IMR-90 (cell line): ENCODE results near the gene CEP128. TPM values are rescaled to one million over a fixed set of nuclear protein-coding genes. Genes with fewer than 3 reads are reported as not detected.

ENCODE experiments used
- ATAC-seq: fragments of 200-7000 bp; cut with Tn5 transposase; 2 replicates; pipeline ENCODE4 v1.9.1; 2020; ENCODE audit warnings: low read depth, mild to moderate bottlenecking, moderate library complexity
- BruUV-seq: library from RNA; stranded (reverse); fragments of 400-500 nt; replicated peaks from 2 replicates; lab custom pipeline; 2021; lab: Mats Ljungman, UMichigan
- CTCF ChIA-PET: fragments of 300-600 bp; formaldehyde crosslinking; extraction: SDS; loops from one replicate; lab custom pipeline; 2021; ENCODE audit warnings: antibody characterized with exemption; lab: Yijun Ruan, JAX
- POLR2A ChIA-PET: fragments of 300-600 bp; sonication (Branson Sonifier 250); formaldehyde crosslinking; loops from one replicate; lab custom pipeline; 2022; ENCODE audit warnings: antibody characterized with exemption; ENCODE audit not compliant: unreplicated experiment; lab: Charles Lee
- DNase-seq: peaks from one replicate; pipeline ENCODE4 v3.0.0; 2013
- H2AFZ ChIP-seq: replicated peaks from 2 replicates; pipeline ENCODE3; 2013; ENCODE audit warnings: low read length, mild to moderate bottlenecking; ENCODE audit not compliant: poor library complexity
- H2AK5ac ChIP-seq: 2 replicates; pipeline ENCODE4 v1.6.1; 2013; ENCODE audit warnings: low read depth, low read length, inconsistent platforms
- H2AK9ac ChIP-seq: replicated peaks from 2 replicates; pipeline ENCODE3; 2013; ENCODE audit warnings: mild to moderate bottlenecking, low read depth, low read length, moderate library complexity; ENCODE audit not compliant: poor library complexity
- H2BK120ac ChIP-seq: 2 replicates; pipeline ENCODE4 v1.6.1; 2013; ENCODE audit warnings: low read depth, low read length, inconsistent platforms
- H2BK15ac ChIP-seq: 3 replicates; pipeline ENCODE4 v1.6.1; 2013; ENCODE audit warnings: low read depth, low read length, inconsistent platforms
- H2BK20ac ChIP-seq: 2 replicates; pipeline ENCODE4 v1.6.1; 2013; ENCODE audit warnings: low read depth, mild to moderate bottlenecking, inconsistent platforms, low read length, moderate library complexity
- H2BK5ac ChIP-seq: 2 replicates; pipeline ENCODE4 v1.6.1; 2013; ENCODE audit warnings: mild to moderate bottlenecking, low read depth, low read length, inconsistent platforms; ENCODE audit not compliant: poor library complexity, severe bottlenecking
- H3K14ac ChIP-seq: replicated peaks from 2 replicates; pipeline ENCODE4 v1.6.1; 2013; ENCODE audit warnings: low read depth, low read length, inconsistent platforms
- H3K18ac ChIP-seq: 2 replicates; pipeline ENCODE4 v1.6.1; 2013; ENCODE audit warnings: low read depth, low read length, control low read depth
- H3K23ac ChIP-seq: 2 replicates; pipeline ENCODE4 v1.6.1; 2013; ENCODE audit warnings: low read depth, low read length, inconsistent platforms
- H3K27ac ChIP-seq: 2 replicates; pipeline ENCODE4 v1.5.1; 2013; ENCODE audit warnings: mild to moderate bottlenecking, control low read depth, low read length; ENCODE audit not compliant: insufficient read depth
- H3K27me3 ChIP-seq: 2 replicates; pipeline ENCODE4 v1.6.1; 2013; ENCODE audit warnings: low read length; ENCODE audit not compliant: control insufficient read depth, insufficient read depth
- H3K36me3 ChIP-seq: 2 replicates; pipeline ENCODE4 v1.6.1; 2013; ENCODE audit warnings: low read length, mixed read lengths; ENCODE audit not compliant: control insufficient read depth, insufficient read depth
- H3K4ac ChIP-seq: 2 replicates; pipeline ENCODE4 v1.6.1; 2013; ENCODE audit warnings: low read depth, low read length, inconsistent platforms
- H3K4me1 ChIP-seq: 2 replicates; pipeline ENCODE4 v1.6.1; 2013; ENCODE audit warnings: low read length, mixed read lengths; ENCODE audit not compliant: control insufficient read depth, insufficient read depth
- H3K4me2 ChIP-seq: 2 replicates; pipeline ENCODE4 v1.6.1; 2013; ENCODE audit warnings: low read depth, mild to moderate bottlenecking, control low read depth, low read length, moderate library complexity
- H3K4me3 ChIP-seq: 2 replicates; pipeline ENCODE4 v1.5.1; 2013; ENCODE audit warnings: low read depth, mild to moderate bottlenecking, control low read depth, low read length, moderate library complexity; ENCODE audit not compliant: insufficient read depth
- H3K56ac ChIP-seq: 2 replicates; pipeline ENCODE4 v1.6.1; 2013; ENCODE audit warnings: low read length, inconsistent platforms; ENCODE audit not compliant: insufficient read depth; ENCODE audit errors: extremely low read depth
- H3K79me1 ChIP-seq, 2 experiments: 2 replicates each; pipeline ENCODE4 v1.6.1; 2013; ENCODE audit warnings: low read length in 2 of 2, inconsistent platforms in 1 of 2, low read depth in 1 of 2
- H3K9ac ChIP-seq: 2 replicates; pipeline ENCODE4 v1.6.1; 2013; ENCODE audit warnings: low read depth, low read length, control low read depth
- H3K9me1 ChIP-seq: 2 replicates; pipeline ENCODE4 v1.6.1; 2013; ENCODE audit warnings: low read length, inconsistent platforms; ENCODE audit not compliant: insufficient read depth
- H3K9me3 ChIP-seq: 2 replicates; pipeline ENCODE4 v1.6.1; 2013; ENCODE audit warnings: low read length; ENCODE audit not compliant: control insufficient read depth, insufficient read depth
- H4K20me1 ChIP-seq: 2 replicates; pipeline ENCODE4 v1.6.1; 2013; ENCODE audit warnings: low read length, inconsistent platforms; ENCODE audit not compliant: insufficient read depth
- H4K5ac ChIP-seq: 2 replicates; pipeline ENCODE4 v1.6.1; 2013; ENCODE audit warnings: mild to moderate bottlenecking, low read depth, low read length, control low read depth
- H4K8ac ChIP-seq, 2 experiments: 2 replicates each; pipeline ENCODE4 v1.6.1; 2013; ENCODE audit warnings: low read depth in 2 of 2, low read length in 2 of 2, control low read depth in 1 of 2, inconsistent platforms in 1 of 2
- H4K91ac ChIP-seq: 2 replicates; pipeline ENCODE4 v1.6.1; 2013; ENCODE audit warnings: low read depth, low read length, inconsistent platforms; ENCODE audit not compliant: insufficient read depth
- BHLHE40 ChIP-seq: fragments of 150-350 bp; IDR thresholded peaks from 2 replicates; pipeline ENCODE4 v1.6.1; 2016; ENCODE audit warnings: mild to moderate bottlenecking, low read depth, low read length
- MAFK ChIP-seq: IDR thresholded peaks from 2 replicates; pipeline ENCODE4 v1.6.1; 2012; ENCODE audit warnings: low read depth, low read length, improper control_type of control experiment
- RAD21 ChIP-seq: IDR thresholded peaks from 2 replicates; pipeline ENCODE4 v1.6.1; 2012; ENCODE audit warnings: low read length, improper control_type of control experiment
- dilution Hi-C: fragments of 300-500 bp; cut with HindIII; formaldehyde crosslinking; loops from one replicate; pipeline ENCODE4 v1.14.3; 2018; ENCODE audit warnings: low sequenced_read_pairs; ENCODE audit not compliant: unreplicated experiment
- in situ Hi-C: fragments of 300-500 bp; cut with MboI; formaldehyde crosslinking; loops from 3 replicates; pipeline ENCODE4 v1.14.3; 2019; ENCODE audit warnings: low sequenced_read_pairs, inconsistent platforms, mixed read lengths
- intact Hi-C: fragments of 100-400 bp; cut with micrococcal nuclease; formaldehyde crosslinking; loops from 2 replicates; pipeline ENCODE4 v1.10.0; 2022
- polyA plus RNA-seq, 3 experiments: library from polyadenylated mRNA; depleted of rRNA; stranded (reverse); fragments of >200 nt; gene quantifications; 2 replicates each; pipeline ENCODE4 v1.2.3, GENCODE V29; 2012; ENCODE audit warnings: low replicate concordance in 1 of 3
- total RNA-seq: library from RNA; depleted of rRNA; stranded (reverse); fragments of >200 nt; gene quantifications from 2 replicates; pipeline ENCODE4 v1.2.3, GENCODE V29; 2012
- TF ChIP-seq, protein P1 (sequence below): fragments of 150-350 bp; IDR thresholded peaks from 2 replicates; pipeline ENCODE4 v1.6.1; 2017; ENCODE audit warnings: mild to moderate bottlenecking, antibody characterized with exemption, low read length, low read depth
- TF ChIP-seq, protein P2 (sequence below): fragments of 150-350 bp; IDR thresholded peaks from 2 replicates; pipeline ENCODE4 v1.6.1; 2016; ENCODE audit warnings: low read depth, mild to moderate bottlenecking, low read length, moderate library complexity, borderline replicate concordance

Gene CEP128
- total and polyA plus RNA-seq, 2 of the 4 experiments (the other 2 are of a cell fraction), result 1.9 to 5.7 TPM

DNA sequence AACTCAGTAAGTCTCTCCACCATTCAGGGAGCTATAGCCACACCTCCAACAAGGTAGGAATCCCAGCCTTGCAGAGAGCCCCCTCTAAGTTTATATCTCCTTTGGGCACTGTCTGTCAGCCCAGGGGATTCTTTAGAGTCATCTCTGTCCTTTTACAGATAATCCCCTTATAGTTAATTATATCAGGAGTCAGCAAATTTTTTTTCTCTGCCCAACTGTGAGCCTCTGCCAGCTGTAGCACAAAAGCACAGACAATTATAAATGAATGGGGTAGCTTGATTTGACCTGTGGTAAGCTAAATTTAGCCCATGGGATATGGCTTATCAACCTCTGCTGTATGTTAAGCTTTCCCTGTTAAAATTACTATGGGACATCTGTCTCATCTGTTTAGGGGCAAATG is 8.3 kb downstream of the CEP128 start:
- H3K4me3 ChIP-seq, result no peak overlapping the region
- no peak for ATAC-seq
- H3K9ac ChIP-seq, result no peak overlapping the region
- no peaks in the 10 kb centered on the region for H4K20me1 ChIP-seq
- H3K36me3 ChIP-seq, result no peaks in the 10 kb centered on the region; the same call in 1 of the 2 replicates
- no peak overlapping the region for H3K4me2 ChIP-seq
- in situ Hi-C loops, result no loop called here
- dilution Hi-C loops, result no loop called here
- H3K9me1 ChIP-seq, result peaks cover 11% of the 10 kb centered on the region
- CTCF ChIA-PET, result no interaction called here
- no peak overlapping the region; the same call in 1 of the 2 replicates for H3K4ac ChIP-seq
- no peaks in the 10 kb centered on the region for H3K9me3 ChIP-seq
- no peak overlapping the region for H3K56ac ChIP-seq
- no peak for DNase-seq
- no peak overlapping the region for H4K5ac ChIP-seq
- H2AK5ac ChIP-seq, result no peak overlapping the region
- H4K8ac ChIP-seq, result 0 out of 4 replicates have a peak overlapping the region, but pooled peaks of 1 of the 2 experiments have one; percentile 21
- no peak overlapping the region for H2AFZ ChIP-seq
- H3K14ac ChIP-seq, result no peak overlapping the region
- no peak overlapping the region for H2BK15ac ChIP-seq
- no peak overlapping the region for H2BK20ac ChIP-seq
- POLR2A ChIA-PET, result no interaction called here
- peaks cover 3% of the 10 kb centered on the region; the same call in 1 of the 2 replicates for H3K4me1 ChIP-seq
- TF ChIP-seq MAFK, result peak; percentile 54
- TF ChIP-seq, protein P1, sequence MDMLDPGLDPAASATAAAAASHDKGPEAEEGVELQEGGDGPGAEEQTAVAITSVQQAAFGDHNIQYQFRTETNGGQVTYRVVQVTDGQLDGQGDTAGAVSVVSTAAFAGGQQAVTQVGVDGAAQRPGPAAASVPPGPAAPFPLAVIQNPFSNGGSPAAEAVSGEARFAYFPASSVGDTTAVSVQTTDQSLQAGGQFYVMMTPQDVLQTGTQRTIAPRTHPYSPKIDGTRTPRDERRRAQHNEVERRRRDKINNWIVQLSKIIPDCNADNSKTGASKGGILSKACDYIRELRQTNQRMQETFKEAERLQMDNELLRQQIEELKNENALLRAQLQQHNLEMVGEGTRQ, result no peak
- TF ChIP-seq, protein P2, sequence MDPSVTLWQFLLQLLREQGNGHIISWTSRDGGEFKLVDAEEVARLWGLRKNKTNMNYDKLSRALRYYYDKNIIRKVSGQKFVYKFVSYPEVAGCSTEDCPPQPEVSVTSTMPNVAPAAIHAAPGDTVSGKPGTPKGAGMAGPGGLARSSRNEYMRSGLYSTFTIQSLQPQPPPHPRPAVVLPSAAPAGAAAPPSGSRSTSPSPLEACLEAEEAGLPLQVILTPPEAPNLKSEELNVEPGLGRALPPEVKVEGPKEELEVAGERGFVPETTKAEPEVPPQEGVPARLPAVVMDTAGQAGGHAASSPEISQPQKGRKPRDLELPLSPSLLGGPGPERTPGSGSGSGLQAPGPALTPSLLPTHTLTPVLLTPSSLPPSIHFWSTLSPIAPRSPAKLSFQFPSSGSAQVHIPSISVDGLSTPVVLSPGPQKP, result no peak
- TF ChIP-seq BHLHE40, result no peak
- TF ChIP-seq RAD21, result no peak
- H3K18ac ChIP-seq, result no peak overlapping the region
- H2BK5ac ChIP-seq, result no peak overlapping the region
- no peak overlapping the region for H3K27ac ChIP-seq
- intact Hi-C loops, result no loop called here
- no peak overlapping the region for H3K23ac ChIP-seq
- no peak overlapping the region for H4K91ac ChIP-seq
- no peak overlapping the region for H2AK9ac ChIP-seq
- no peaks in the 10 kb centered on the region for H3K27me3 ChIP-seq
- peak overlapping the region; percentile 6; the same call in 1 of the 2 replicates for H2BK120ac ChIP-seq
- H3K79me1 ChIP-seq, result peaks cover 16 to 51% of the 10 kb centered on the region in 2 experiments; a peak in 3 of 4 replicates
- no TSS peak for BruUV-seq
